ENCODE results near the gene PNPLA3. TPM values are rescaled to one million over a fixed set of nuclear protein-coding genes. Genes with fewer than 3 reads are reported as not detected.

PNPLA3 gene
- polyA plus RNA-seq, 3 donors = 1.1 to 1.8 (median 1.4) TPM

DNA sequence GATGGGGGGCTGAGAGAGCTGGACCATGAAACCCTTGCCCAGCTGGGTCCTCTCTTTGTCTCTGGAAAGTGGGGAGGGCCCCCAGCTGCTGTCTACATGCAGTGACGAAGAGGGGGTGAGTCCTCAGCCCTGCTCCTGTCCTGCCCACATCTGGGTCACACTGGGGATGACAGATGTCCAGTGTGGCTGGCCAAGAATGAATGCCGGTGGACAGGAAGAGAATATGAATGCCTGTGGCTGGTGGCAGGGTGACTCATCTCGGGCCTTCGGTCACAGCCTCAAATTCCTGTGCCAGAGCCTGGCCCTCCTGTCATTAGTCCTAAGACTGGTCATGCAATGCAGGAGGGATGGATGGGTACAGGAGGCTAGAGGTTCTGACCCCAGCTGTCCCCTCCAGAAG is 2.2 kb upstream of the PNPLA3 start:
- DNase-seq (ENCODE audit: low read depth in 3 of 3, low spot score in 2 of 3) = no peak

DNA sequence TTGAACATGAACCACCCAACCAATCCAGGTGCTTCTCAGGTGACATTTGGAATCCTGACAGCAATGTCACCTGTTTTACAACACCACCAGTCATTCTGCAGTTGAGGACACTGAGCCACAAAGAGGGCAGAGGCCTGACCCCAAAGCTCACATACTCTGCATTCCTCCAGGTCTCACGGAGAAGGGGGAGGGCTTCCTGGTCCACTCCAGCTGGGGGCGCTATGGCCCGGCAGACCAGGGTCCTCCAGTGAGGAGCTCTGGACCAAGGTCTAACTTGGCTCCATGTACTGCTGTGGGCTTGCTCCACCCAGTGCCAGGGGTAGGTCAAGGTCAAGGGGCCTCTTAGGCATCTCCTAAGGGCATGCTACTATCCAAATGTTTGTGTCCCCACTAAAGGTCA is 1.5 kb upstream of the PNPLA3 start:
- no peak for DNase-seq (ENCODE audit: low read depth in 3 of 3, low spot score in 2 of 3)

DNA sequence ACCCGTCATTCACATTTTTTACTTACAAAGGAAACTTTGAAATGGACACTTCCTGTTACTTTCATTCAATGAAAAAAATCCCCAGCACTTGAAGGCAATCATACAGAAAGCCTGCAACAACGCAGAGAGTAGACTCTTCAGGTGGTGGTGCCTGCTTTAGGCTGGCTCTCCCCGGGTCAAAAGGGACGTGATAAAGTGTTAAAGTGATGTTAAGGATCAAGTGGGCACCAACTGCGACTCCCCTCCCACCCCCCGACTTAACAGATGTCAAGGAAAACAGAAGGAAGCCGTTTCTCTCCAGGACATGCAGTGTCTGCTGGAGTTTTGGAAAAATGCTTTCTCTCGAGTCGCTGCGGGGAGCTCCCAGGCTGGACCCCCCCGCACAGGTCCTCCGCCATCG is 414 bp upstream of the PNPLA3 start:
- DNase-seq (ENCODE audit: low read depth in 3 of 3, low spot score in 2 of 3) = peak in 1 of 3 donors; percentile 26

DNA sequence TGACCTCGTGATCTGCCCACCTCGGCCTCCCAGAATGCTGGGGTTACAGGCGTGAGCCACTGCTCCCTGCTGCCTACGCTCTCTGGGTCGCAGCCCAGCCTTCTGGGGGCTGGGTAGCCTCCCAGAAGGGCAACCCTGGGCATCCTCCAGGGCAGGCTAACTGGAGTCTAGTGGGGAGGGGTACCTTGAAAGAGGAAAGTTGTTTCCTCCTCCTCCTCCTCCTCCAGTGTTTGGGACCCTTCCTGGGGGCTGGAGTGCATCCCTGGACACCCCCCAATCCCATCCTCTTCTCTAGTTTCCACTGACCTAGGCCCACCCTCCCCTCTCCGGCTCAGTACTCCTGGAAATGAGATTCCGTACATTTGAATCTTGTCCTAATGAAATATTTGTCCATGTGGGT is 1.3 kb downstream of the PNPLA3 start:
- no peak for DNase-seq (ENCODE audit: low read depth in 3 of 3, low spot score in 2 of 3)

DNA sequence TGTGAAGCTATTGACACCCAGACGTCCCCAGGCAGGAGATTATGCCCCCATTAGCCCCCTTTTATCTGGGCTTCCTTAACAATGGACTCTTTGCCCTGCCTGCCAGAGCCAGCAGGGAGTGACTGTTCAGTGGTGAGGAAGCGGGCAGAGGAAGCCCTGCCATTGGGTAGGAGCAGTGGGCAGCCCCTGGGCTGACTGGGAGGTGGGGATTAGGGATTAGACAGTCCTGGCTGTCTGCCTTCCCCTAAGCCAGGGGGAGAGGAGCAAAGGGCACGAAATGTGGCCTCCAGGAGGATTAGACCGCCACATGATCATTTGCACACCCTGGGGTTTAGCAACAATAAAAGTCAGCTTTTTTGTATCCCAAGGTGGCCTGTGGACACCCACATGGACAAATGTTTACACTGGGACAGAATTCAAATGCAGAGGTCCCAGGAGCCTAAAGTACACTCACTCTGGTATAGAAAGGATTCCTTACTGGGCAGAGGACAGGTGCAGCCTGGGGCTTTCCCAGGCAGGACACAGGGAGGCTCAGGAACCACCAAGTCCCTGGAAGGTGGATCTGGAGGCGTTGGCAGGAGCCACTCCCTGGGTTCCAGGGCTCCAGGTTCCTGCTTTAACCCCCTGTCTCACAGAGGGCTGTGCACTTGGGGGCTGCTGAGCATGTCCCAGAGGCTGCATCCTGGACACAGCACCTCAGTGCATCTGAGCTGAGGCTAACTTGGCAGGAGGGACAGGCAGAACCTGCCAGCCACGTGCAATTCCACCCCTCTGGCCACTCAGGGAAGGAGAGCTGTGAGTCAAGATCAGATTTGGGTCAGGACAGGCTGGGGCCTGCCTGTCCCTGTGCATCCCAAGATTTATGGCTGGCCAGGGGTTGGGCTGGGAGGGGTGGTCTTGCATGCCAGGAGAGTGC is 2.1 kb downstream of the PNPLA3 start:
- no peak for DNase-seq (ENCODE audit: low read depth in 3 of 3, low spot score in 2 of 3)

DNA sequence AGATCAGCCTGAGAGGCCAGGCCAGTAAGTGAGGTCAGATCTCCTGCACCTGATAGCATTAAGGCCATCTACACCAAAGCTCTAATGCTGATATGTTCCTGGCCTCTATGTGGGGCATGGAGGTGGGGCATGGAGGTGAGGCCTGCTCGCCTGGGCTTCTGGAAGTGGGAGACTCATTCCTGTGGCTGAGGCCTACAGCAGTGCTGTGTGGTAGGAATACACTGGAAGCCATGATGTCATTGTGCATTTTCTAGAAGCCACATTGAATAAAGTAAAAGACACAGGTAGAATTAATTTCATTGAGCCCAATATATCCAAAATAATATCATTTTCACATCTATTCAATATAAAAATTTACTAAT is 2.7 kb downstream of the PNPLA3 start:
- no peak for DNase-seq (ENCODE audit: low read depth in 3 of 3, low spot score in 2 of 3)

DNA sequence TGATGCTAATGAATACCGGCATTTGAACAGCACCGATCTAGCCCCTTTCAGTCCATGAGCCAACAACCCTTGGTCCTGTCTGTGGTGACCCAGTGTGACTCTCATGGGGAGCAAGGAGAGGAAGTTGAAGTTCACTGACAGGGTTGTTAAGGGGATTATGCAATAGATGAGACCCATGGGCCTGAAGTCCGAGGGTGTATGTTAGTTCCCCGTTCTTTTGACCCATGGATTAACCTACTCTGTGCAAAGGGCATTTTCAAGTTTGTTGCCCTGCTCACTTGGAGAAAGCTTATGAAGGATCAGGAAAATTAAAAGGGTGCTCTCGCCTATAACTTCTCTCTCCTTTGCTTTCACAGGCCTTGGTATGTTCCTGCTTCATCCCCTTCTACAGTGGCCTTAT is 4.9 kb downstream of the PNPLA3 start:
- DNase-seq (ENCODE audit: low read depth in 3 of 3, low spot score in 2 of 3) = no peak

DNA sequence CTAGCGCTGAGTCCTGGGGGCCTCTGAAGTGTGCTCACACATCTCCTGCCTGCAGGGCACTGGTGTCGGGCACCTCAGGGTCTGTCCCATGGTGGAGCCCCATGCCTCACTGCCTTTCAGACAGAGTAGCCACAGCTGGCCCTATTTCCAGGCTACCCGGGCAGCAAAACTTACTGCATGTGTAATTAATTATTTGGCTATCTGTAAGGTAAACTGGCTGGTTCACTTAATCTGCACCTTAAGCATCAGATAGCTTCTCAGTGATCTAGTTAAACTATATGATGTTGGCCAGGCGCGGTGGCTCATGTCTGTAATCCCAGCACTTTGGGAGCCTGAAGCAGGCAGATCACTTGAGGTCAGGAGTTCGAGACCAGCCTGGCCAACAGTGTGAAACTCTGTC is 5.3 kb downstream of the PNPLA3 start:
- no peak for DNase-seq (ENCODE audit: low read depth in 3 of 3, low spot score in 2 of 3)

DNA sequence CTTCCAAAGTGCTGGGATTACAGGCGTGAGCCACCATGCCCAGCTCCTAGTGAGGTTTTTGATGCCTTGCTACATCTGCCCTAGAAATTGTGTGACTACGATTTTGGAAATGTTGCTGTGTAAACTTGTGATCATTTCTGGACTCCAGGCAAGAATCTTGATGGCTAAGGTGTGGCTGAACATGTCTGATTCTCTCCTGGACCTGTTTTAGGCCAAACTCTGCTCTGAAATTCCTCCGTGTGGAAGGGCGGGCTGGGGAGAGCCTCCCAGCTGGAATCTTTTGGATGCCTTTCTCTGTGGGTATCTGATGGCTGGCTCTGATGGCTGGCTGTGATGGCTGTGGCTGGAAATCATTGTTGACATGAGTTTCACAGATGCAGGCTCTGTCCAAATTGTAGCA is 8.2 kb downstream of the PNPLA3 start:
- DNase-seq (ENCODE audit: low read depth in 3 of 3, low spot score in 2 of 3) = no peak

DNA sequence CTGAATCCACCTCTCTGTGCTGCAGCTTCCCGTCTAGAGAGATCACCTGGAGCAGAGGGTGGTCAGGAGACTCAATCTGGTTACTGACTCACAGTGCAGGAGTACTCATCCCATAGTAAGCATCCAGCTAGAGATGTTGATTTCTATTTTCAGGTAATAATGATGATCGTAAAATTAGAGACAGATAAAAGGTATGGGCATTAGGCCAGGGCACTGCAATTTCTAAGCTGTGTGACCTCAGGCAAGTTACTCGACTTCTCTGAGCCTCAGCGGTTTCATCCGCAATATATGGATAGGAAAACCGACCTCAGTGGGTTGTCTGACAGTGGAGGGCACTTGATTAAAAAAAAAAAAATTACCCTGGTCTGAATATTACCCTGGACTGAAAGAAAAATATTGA is 17.8 kb downstream of the PNPLA3 start:
- DNase-seq (ENCODE audit: low read depth in 3 of 3, low spot score in 2 of 3) = no peak

DNA sequence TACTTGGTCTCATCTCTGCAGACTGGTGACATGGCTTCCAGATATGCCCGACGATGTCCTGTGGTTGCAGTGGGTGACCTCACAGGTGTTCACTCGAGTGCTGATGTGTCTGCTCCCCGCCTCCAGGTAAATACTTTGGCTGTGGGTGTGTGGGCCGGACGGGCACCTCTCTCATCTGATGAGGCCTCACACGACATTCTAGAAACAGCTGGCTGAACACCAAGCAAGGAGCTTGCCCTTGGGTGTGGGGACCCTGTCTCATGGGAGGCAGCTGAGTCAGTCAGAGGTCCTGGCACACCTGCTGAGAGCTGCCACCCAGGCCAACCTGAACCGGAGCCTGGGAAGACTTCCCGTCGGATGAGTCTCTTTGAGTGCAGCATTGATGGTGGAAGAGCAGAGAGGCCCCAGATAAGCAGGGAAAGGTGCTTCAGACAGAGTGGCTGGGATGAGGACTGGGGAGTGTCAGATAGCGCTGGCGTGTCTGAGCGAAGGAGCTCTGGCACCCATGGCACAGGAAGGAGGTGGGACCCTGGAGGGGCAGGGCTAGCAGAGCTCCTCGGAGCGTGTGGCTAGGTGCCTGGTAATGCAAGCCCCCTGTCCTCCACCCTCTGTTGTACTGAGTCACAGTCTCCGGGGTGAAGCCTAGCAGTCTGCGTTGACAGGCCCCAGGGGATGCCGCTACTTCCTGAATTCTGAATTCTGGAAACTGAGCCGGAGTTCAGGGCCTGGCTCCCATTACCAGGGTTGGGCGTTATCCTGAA is 21.2 kb downstream of the PNPLA3 start:
- no peak for DNase-seq (ENCODE audit: low read depth in 3 of 3, low spot score in 2 of 3)

DNA sequence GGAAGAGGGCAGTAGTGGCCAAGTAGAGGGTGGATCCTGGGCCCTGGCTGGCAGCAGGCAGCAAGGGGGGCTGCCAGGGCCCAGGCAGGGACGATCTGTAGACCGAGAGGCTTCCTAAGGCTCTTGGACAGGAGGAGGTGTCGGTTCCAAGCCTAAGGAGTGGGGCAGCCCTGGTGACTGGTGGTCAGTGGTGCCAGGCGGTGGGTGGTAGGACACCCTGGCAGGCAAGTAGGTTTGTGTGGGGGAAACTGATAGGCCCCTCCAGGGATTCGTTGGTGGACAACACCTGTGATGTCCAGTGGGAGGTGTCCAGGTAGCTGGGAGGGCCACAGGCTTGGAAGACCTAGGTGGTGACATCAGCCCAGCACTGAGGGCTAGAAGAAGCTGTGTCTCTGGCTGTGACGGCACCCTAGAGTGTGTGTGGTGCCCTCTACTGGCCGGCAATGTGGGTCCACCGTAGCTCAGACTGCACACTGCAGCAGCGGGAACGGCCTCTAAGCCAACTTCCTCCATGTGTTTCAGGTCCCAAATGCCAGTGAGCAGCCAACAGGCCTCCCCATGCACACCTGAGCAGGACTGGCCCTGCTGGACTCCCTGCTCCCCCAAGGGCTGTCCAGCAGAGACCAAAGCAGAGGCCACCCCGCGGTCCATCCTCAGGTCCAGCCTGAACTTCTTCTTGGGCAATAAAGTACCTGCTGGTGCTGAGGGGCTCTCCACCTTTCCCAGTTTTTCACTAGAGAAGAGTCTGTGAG is 22.2 kb downstream of the PNPLA3 start:
- no peak for DNase-seq (ENCODE audit: low read depth in 3 of 3, low spot score in 2 of 3)

DNA sequence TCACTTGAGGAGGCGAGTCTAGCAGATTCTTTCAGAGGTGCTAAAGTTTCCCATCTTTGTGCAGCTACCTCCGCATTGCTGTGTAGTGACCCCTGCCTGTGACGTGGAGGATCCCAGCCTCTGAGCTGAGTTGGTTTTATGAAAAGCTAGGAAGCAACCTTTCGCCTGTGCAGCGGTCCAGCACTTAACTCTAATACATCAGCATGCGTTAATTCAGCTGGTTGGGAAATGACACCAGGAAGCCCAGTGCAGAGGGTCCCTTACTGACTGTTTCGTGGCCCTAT is 22.7 kb downstream of the PNPLA3 start:
- DNase-seq (ENCODE audit: low read depth in 3 of 3, low spot score in 2 of 3) = no peak

DNA sequence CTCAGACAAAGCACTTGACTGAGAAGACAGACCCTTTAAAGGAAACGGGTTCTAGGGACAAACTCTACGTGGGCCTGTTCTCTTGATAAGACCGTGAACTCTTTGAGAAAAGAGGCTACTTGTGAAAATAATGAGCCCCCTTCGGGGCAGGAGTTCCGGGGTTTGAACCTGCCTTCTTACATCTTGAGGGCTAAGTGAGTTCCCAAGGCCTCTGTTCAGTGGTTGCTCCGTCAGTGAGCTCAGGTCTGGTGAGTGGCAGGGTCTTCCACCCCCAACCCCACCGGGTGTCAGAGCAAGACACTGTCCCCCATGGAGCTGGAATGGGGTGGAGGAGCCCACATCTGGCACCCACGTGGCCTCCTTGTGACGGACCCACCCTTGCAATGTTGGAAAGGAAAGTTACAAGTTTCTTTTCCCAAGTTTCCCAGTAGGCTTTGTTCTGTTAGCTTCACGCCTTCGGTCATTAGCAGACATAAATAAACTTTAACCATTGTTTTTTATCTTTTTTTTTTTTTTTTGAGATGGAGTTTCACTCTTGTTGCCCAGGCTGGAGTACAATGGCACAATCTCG is 25.3 kb downstream of the PNPLA3 start:
- DNase-seq (ENCODE audit: low read depth in 3 of 3, low spot score in 2 of 3) = no peak

DNA sequence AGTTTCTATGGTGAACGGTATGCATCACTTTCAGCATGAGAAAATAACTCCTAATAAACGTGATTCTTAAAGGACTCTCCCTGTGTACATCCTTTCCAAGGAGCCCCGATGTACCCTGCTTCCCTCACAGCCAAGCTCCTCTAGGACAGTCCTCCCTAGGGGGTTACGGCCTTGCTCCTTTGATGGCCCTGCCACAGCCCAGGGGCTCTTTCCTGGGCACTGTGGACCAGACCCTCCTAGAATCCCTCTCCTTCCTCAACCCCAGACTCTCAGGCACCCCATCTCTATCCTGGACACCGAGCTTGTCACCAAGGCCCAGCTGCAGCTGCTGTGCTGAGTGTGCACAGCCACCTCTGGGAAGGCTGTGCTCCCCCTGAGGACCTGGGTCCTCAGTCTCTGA is 27.8 kb downstream of the PNPLA3 start:
- DNase-seq (ENCODE audit: low read depth in 3 of 3, low spot score in 2 of 3) = no peak

DNA sequence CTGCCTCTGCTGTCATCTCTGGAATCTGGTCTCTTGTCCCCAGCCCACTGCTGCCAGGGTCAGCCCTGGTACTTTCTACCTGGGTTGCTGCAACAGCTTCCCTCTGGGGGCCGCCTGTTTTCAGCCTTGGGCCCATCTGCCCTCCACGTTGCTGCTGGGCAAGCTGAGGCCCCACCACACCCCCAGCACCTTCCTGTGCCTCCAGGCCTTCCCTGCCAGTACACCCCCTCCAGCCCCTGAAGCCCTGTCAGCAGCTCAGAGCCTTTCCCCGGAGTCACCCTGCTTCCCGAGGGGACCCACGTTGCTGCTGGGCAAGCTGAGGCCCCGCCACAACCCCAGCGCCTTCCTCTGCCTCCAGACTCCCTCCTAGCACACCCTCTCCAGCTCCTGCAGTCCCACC is 28.4 kb downstream of the PNPLA3 start:
- no peak for DNase-seq (ENCODE audit: low read depth in 3 of 3, low spot score in 2 of 3)

DNA sequence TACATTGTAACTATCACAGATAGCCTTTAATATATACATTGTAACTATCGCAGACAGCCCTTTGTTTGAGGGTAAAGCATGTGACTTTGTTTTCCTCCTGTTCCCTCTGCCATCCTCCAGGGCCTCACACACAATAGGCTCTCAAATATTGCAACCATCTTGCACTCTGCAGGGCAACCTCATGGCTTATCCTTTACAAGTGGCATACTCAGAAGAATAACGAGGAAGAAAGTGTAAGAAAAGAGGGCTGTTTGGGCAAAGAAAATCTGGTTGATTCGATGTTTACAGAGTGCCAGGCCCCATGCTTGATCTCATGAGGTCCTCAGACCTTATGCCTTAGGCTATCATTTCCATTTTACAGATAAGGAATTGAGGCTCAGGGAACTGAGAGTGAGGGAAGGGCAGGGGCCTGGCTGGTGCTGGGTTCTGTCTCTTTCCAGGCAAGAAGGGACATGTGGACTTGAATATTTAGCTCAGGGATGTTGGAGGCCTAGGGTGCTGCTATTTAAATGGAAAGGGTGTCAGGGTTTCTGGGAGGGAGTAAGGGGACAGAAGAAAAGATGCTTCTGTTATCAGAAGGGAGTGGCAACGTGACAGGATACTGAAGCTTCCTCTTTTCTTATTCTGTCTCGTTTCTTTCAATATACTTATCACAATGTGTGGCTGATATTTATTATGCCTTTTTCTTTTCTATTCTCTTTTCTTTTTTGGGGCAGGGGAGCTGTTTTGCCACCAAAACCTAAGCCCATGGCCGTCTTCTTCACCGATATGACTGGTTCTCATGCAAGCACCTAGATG is 30.6 kb downstream of the PNPLA3 start:
- DNase-seq (ENCODE audit: low read depth in 3 of 3, low spot score in 2 of 3) = no peak

DNA sequence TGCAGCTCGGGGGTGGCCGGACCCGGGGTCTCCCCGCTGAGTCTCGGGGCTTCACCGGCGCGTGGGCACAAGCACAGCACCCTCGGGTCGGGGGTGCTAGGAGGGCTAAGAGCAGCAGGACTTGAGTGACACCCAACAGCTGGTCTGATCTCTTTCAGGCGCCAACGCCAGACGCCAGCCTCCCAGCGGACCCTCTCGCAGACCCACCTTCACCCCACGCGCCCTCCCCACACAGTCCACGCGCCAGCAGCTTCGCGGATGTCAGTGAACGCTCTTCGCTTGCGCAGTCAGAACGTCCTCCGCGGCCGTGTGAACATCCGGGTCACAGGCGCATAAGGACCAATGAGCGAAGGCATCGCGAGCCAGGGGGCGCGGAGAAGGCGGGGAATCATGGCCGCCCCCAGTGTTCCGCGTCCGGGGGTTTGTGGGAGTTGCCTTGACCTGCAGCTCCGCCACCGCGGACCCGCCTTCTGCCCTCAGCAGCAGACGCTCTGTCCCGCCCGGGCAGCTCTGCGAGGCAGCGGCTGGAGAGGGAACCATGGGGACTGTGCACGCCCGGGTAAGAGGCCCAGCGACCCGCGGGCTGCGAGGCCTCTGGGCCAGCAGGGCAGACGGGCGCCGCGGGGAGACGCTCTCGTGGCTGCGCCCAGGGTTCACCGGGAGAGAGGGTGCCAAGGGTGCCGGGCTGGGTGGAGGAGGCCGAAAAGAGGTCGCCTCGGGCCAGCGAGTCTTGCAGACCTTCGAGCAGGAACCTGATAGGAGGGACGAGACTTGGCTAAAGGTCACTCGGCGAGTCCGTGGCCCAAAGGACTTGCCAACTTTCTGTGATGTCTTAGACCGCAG is 31.7 kb downstream of the PNPLA3 start, which contains the start of gene SAMM50:
Gene SAMM50 (plus strand): TSS at position 403 of the 843 bp plus-strand sequence. CDS start 136 bp downstream, at position 539.
- peak; percentile 77 to 88 (median 82) for DNase-seq (ENCODE audit: low read depth in 3 of 3, low spot score in 2 of 3)
